GM10248 (cell line): ENCODE results near the gene ZDHHC19.

ENCODE experiments used
- CTCF ChIA-PET: fragments of 300-600 bp; sonication (Branson Sonifier 250); formaldehyde crosslinking; extraction: SDS; loops from one replicate; lab custom pipeline; 2021; ENCODE audit warnings: antibody characterized with exemption; lab: Yijun Ruan, JAX
- POLR2A ChIA-PET: fragments of 350-650 bp; sonication (Branson Sonifier 250); formaldehyde crosslinking; extraction: SDS; loops from one replicate; lab custom pipeline; 2020; ENCODE audit warnings: antibody characterized with exemption; lab: Yijun Ruan, JAX
- DNase-seq: peaks from one replicate; pipeline ENCODE4 v3.0.0; 2012; ENCODE audit errors: extremely low spot score
- TF ChIP-seq, protein P1 (sequence below): IDR thresholded peaks from 2 replicates; pipeline ENCODE4 v1.5.1; 2012; ENCODE audit warnings: mild to moderate bottlenecking, low read depth; ENCODE audit errors: extremely low read depth, missing control alignments, control extremely low read depth

ZDHHC19 gene

DNA sequence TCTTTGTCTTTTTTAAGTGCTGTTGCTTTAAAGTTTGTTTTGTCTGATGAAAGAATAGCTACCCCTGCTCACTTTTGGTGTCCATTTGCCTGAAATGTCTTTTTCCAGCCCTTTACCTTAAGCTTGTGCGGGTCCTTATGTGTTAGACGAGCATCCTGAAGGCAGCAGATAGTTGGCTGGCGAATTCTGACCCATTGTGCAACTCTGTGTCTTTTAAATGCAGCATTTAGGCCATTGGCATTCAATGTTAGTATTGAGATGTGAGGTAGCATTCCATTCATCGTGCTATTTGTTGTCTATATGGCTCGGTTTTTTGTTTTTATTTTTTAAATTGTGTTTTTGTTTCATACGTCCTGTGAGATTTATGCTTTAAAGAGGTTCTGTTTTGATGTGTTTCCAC, 55.0 kb downstream of the ZDHHC19 start:
- TF ChIP-seq, protein P1, sequence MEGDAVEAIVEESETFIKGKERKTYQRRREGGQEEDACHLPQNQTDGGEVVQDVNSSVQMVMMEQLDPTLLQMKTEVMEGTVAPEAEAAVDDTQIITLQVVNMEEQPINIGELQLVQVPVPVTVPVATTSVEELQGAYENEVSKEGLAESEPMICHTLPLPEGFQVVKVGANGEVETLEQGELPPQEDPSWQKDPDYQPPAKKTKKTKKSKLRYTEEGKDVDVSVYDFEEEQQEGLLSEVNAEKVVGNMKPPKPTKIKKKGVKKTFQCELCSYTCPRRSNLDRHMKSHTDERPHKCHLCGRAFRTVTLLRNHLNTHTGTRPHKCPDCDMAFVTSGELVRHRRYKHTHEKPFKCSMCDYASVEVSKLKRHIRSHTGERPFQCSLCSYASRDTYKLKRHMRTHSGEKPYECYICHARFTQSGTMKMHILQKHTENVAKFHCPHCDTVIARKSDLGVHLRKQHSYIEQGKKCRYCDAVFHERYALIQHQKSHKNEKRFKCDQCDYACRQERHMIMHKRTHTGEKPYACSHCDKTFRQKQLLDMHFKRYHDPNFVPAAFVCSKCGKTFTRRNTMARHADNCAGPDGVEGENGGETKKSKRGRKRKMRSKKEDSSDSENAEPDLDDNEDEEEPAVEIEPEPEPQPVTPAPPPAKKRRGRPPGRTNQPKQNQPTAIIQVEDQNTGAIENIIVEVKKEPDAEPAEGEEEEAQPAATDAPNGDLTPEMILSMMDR: no peak
- ChIA-PET CTCF (interaction anchor here (0.6 to 1.2 kb wide), 3 partner anchors 10 to 60 kb away, joined by 3 to 4 read pairs (median 4); no protein-coding TSS in a partner anchor), POLR2A (no interaction called here)
- DNase-seq: no peak

- TF ChIP-seq, protein P1: no peak
- no peak for DNase-seq
- CTCF ChIA-PET: interaction anchor here (1.1 to 1.3 kb wide), 3 partner anchors 9 to 49 kb away, joined by 3 read pairs; no protein-coding TSS in a partner anchor
These were observed 60.7 kb downstream of the ZDHHC19 start for GRCh38 chr3:196150481-196150880.

GRCh38 chr3:196149831-196150301, 61.3 kb downstream of the ZDHHC19 start:
- POLR2A ChIA-PET: no interaction called here
- no peak for DNase-seq
- TF ChIP-seq, protein P1: no peak
- CTCF ChIA-PET: interaction anchor here (1.1 to 1.3 kb wide), 3 partner anchors 10 to 48 kb away, joined by 3 read pairs; no protein-coding TSS in a partner anchor

More at GRCh38 chr3:196150481-196150880, 60.7 kb downstream of the ZDHHC19 start:
- POLR2A ChIA-PET: no interaction called here

- CTCF ChIA-PET: interaction anchor here (1.1 to 1.3 kb wide), 2 partner anchors 10 to 40 kb away, joined by 3 read pairs; no protein-coding TSS in a partner anchor
- no peak for DNase-seq
- TF ChIP-seq, protein P1: no peak
- POLR2A ChIA-PET: no interaction called here
These were observed 61.8 kb downstream of the ZDHHC19 start for GRCh38 chr3:196149375-196149774.
